Neutrophil (primary cell): ENCODE data around the gene PGA5.

Experiments
- H3K27ac ChIP-seq: fragments of 200-600 bp; sonication (generic); 2 replicates; pipeline ENCODE4 v1.5.1; 2016; ENCODE audit warnings: mild to moderate bottlenecking, moderate library complexity
- H3K27me3 ChIP-seq: fragments of 200-600 bp; sonication (generic); 2 replicates; pipeline ENCODE4 v1.6.0; 2016; ENCODE audit warnings: mild to moderate bottlenecking
- H3K36me3 ChIP-seq: fragments of 200-600 bp; sonication (generic); 2 replicates; pipeline ENCODE4 v1.5.1; 2017
- H3K4me1 ChIP-seq, 2 experiments: fragments of 200-600 bp in 1 of 2; sonication (generic) in 1 of 2; 1 replicate in 1 of 2; 2 replicates in 1 of 2; pipeline versions ENCODE4 v1.5.1 to v1.6.1; 2013 to 2016; ENCODE audit warnings: low read depth in 1 of 2, low read length in 1 of 2, mild to moderate bottlenecking in 1 of 2, moderate library complexity in 1 of 2; ENCODE audit not compliant: control insufficient read depth in 1 of 2, insufficient read depth in 1 of 2
- H3K4me3 ChIP-seq, 2 experiments: fragments of 200-600 bp in 1 of 2; sonication (generic) in 1 of 2; 1 replicate in 1 of 2; 2 replicates in 1 of 2; pipeline ENCODE4 v1.5.1; 2013 to 2016; ENCODE audit warnings: low read depth in 1 of 2, low read length in 1 of 2, mild to moderate bottlenecking in 1 of 2, moderate library complexity in 1 of 2
- H3K9me3 ChIP-seq: fragments of 200-600 bp; sonication (generic); 2 replicates; pipeline ENCODE4 v1.5.1; 2016
- CTCF ChIP-seq: fragments of 200-600 bp; sonication (generic); IDR thresholded peaks from 2 replicates; pipeline ENCODE4 v1.5.1; 2016; ENCODE audit warnings: antibody characterized with exemption

PGA5 gene

DNA sequence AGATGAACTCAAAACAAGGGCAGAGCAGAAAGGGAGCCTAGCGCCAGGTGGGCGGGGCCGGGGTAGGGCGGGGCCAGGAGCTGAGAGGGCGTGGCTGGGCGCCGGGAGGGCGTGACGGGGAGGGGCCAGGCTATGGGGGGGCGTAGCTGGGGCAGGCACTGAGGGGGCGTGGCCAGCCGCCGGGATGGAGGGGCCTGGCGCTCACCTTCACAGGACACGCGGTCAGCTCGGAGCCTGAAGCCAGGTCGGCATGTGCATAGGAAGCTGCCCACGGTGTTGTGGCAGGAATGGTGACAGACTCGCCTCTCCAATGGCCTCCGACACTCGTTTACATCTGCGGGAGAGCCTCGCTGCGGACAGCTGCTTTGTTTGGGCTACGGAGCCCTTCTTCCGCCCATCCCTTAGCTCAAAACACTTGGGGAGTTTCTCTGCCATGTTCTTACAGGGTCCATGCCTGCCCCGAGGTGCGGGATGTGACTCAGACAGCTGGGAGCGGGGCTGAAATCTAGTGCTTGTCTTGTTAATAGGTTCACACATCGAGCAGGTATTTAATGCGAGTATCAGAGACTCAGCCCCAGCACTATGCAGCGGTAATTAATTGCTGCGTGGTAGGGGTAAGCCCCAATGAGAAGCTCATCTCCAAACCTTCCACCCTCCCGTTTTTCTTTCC lies 40.7 kb downstream of the PGA5 start:
- Histone ChIP-seq H3K4me1 (no peaks in the 10 kb centered on the region), H3K4me3 (no peak overlapping the region), H3K36me3 (no peaks in the 10 kb centered on the region), H3K9me3 (no peaks in the 10 kb centered on the region), H3K27me3 (no peaks in the 10 kb centered on the region), H3K27ac (no peak overlapping the region)
- no peak for TF ChIP-seq CTCF

- Histone ChIP-seq H3K27me3 (no peaks in the 10 kb centered on the region), H3K4me1 (peaks cover 3 to 6% of the 10 kb centered on the region in 2 experiments), H3K36me3 (no peaks in the 10 kb centered on the region), H3K9me3 (no peaks in the 10 kb centered on the region), H3K4me3 (no peak overlapping the region), H3K27ac (no peak overlapping the region)
- no peak for TF ChIP-seq CTCF
These were observed 42.6 kb downstream of the PGA5 start for GRCh38 chr11:61283613-61284012.

DNA sequence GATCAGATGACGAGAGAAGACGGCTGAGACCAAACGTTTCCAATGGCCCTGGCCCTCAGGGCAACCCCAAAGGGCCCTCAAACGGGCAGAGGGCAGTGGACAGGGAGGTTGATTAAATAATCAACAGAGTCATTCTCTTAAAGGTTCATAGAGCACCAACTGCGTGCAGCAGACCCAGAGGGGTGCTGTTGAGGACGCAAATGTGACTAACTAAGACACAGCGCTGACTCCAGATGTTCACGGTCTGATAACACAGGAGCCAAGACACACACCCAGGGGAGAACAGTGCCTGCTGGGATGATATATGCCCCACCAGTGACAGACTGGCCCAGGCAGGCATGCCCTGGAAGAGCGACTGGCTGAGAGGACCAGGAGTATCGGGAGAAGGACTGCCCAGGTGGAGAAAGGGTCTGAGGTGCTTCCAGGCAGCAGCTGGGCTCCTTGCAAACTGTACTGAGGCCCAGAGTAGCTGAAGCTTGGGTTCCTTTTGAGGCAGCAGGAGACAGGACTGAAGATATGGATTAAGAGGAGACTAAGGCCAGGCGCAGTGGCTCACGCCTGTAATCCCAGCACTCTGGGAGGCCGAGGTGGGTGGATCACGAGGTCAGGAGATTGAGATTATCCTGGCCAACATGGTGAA lies 46.5 kb downstream of the PGA5 start:
- peaks cover 3 to 6% of the 10 kb centered on the region in 2 experiments for H3K4me1 ChIP-seq
- no peak overlapping the region for H3K4me3 ChIP-seq
- no peaks in the 10 kb centered on the region for H3K36me3 ChIP-seq
- no peaks in the 10 kb centered on the region for H3K9me3 ChIP-seq
- H3K27me3 ChIP-seq: peaks cover 24% of the 10 kb centered on the region
- TF ChIP-seq CTCF: no peak
- H3K27ac ChIP-seq: no peak overlapping the region

- Histone ChIP-seq H3K4me1 (peaks cover 23 to 26% of the 10 kb centered on the region in 2 experiments), H3K27me3 (peaks cover 60% of the 10 kb centered on the region), H3K9me3 (no peaks in the 10 kb centered on the region), H3K36me3 (no peaks in the 10 kb centered on the region), H3K4me3 (no peak overlapping the region), H3K27ac (no peak overlapping the region)
- TF ChIP-seq CTCF: no peak
These were observed 50.1 kb downstream of the PGA5 start for GRCh38 chr11:61290905-61291690.

- H3K4me1 ChIP-seq: peaks cover 23 to 24% of the 10 kb centered on the region in 2 experiments
- no peaks in the 10 kb centered on the region for H3K9me3 ChIP-seq
- H3K36me3 ChIP-seq: no peaks in the 10 kb centered on the region
- H3K27me3 ChIP-seq: peaks cover 64% of the 10 kb centered on the region
- no peak overlapping the region for H3K27ac ChIP-seq
- TF ChIP-seq CTCF: no peak
- no peak overlapping the region for H3K4me3 ChIP-seq
These were observed 51.4 kb downstream of the PGA5 start for GRCh38 chr11:61292356-61292755.
